Aorta (tissue), 5 donors: Measurements from ENCODE around the gene P4HB. TPM values are rescaled to one million over a fixed set of nuclear protein-coding genes. Genes with fewer than 3 reads are reported as not detected.

Source experiments
- ATAC-seq: fragments of 200-7000 bp; cut with Tn5 transposase; one replicate; pipeline ENCODE4 v1.9.1; 2022; ENCODE audit warnings: moderate library complexity; ENCODE audit not compliant: low FRiP score
- DNase-seq, 2 donors: peaks; one replicate each; pipeline ENCODE4 v3.0.0-alpha.2; 2020
- H3K27ac ChIP-seq, 2 donors: one replicate each; pipeline ENCODE4 v1.5.1; 2013; ENCODE audit warnings: low read length in 2 of 2, mild to moderate bottlenecking in 2 of 2, moderate library complexity in 2 of 2, control low read depth in 1 of 2, inconsistent platforms in 1 of 2, low read depth in 1 of 2
- H3K27me3 ChIP-seq, 2 donors: one replicate each; pipeline ENCODE4 v1.6.1; 2013; ENCODE audit warnings: control low read depth in 1 of 2, low read length in 1 of 2, mild to moderate bottlenecking in 1 of 2, moderate library complexity in 1 of 2; ENCODE audit not compliant: insufficient read depth in 2 of 2, control insufficient read depth in 1 of 2
- H3K36me3 ChIP-seq, 2 donors: one replicate each; pipeline ENCODE4 v1.6.1; 2013; ENCODE audit warnings: control low read depth in 1 of 2, low read length in 1 of 2, mild to moderate bottlenecking in 1 of 2; ENCODE audit not compliant: insufficient read depth in 2 of 2, control insufficient read depth in 1 of 2
- H3K4me1 ChIP-seq, 2 donors: one replicate each; pipeline ENCODE4 v1.6.1; 2013; ENCODE audit warnings: low read length in 2 of 2, control low read depth in 1 of 2, mild to moderate bottlenecking in 1 of 2, moderate library complexity in 1 of 2; ENCODE audit not compliant: insufficient read depth in 2 of 2, control insufficient read depth in 1 of 2
- H3K4me3 ChIP-seq, 2 donors: one replicate each; pipeline ENCODE4 v1.5.1; 2013; ENCODE audit warnings: low read length in 2 of 2, control low read depth in 1 of 2, mild to moderate bottlenecking in 1 of 2
- H3K9me3 ChIP-seq: one replicate; pipeline ENCODE4 v1.6.1; 2013; ENCODE audit warnings: mild to moderate bottlenecking, low read length; ENCODE audit not compliant: control insufficient read depth
- WGBS, 2 donors: extraction: QIAGEN DNeasy Blood & Tissue Kit; methylation state at CpG; one replicate each; pipeline ENCODE4 v1.1.7; 2013; 5-methylcytosine and 5-hydroxymethylcytosine counted together
- intact Hi-C, 2 donors: fragments of 100-400 bp; cut with DNase I; formaldehyde crosslinking; loops; one replicate each; pipeline versions ENCODE4 v1.14.2 to v1.15.0; 2022
- polyA plus RNA-seq, 2 donors: library from polyadenylated mRNA; stranded (reverse); fragments of 200-250 nt; gene quantifications; one replicate each; pipeline ENCODE4 v1.2.3, GENCODE V29; 2013
- total RNA-seq, 2 donors: library from RNA; stranded (reverse); fragmentation: NEBNext Ultra II Directional; extraction: Animal tissue kit (Norgen Biotek cat#: 25700); gene quantifications; one replicate each; pipeline ENCODE4 v1.2.1, GENCODE V29; 2021
- donor health status: healthy with polysubstance abuse.
- donor health status: Bipolar disorder and iron deficiency.
- donor health status: DM: no; HTN: no; CAD: no.
- donor health status: DM: no; HTN: no; CAD: no.
- donor health status: DM: yes; HTN: yes; CAD: no.

P4HB gene
- total and polyA plus RNA-seq, 4 donors: 275 to 537 (median 422) TPM

DNA sequence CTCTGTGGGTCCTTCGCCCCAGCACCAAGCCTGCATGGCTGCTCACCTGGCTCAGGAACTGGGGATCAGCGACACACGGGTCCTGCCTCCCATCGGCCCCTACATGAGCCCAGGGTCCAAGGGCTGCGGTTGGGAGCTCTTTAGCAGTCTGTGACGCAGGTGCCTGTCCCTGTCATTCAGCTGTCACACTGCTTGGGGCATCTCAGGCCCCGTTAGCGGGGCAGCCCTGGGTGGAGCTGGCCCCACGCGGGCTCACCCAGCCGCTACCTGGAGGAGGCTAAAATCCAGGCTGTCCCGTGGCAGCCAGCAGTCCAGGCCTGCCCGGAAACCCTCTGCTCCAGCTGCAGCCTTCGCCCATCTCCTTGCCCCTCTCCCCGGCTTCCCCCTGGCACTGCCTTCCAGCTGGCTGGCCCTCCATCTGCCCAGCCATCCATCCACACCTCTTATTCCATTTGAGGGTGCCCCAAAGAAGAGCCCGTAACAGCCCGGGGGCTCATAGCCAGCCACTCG lies 53.1 kb downstream of the P4HB start:
- DNase-seq (no peak), ATAC-seq (no peak)
- Histone ChIP-seq H3K4me1 (no peaks in the 10 kb centered on the region), H3K9me3 (no peaks in the 10 kb centered on the region), H3K36me3 (no peaks in the 10 kb centered on the region), H3K4me3 (no peak overlapping the region), H3K27me3 (no peaks in the 10 kb centered on the region), H3K27ac (no peak overlapping the region)
- intact Hi-C loops: no loop called here
- WGBS, 2 donors: 54 to 60% methylated on average over 18 of the region's 18 CpGs

GRCh38 chr17:81806461-81807209 lies 53.7 kb downstream of the P4HB start:
- no peak for ATAC-seq
- Histone ChIP-seq H3K36me3 (no peaks in the 10 kb centered on the region), H3K27me3 (no peaks in the 10 kb centered on the region), H3K4me3 (no peak overlapping the region), H3K27ac (no peak overlapping the region), H3K9me3 (no peaks in the 10 kb centered on the region), H3K4me1 (no peaks in the 10 kb centered on the region)
- intact Hi-C loops: no loop called here
- 19 to 22% methylated on average over 23 of the region's 23 CpGs for WGBS, 2 donors
- DNase-seq: no peak

DNA sequence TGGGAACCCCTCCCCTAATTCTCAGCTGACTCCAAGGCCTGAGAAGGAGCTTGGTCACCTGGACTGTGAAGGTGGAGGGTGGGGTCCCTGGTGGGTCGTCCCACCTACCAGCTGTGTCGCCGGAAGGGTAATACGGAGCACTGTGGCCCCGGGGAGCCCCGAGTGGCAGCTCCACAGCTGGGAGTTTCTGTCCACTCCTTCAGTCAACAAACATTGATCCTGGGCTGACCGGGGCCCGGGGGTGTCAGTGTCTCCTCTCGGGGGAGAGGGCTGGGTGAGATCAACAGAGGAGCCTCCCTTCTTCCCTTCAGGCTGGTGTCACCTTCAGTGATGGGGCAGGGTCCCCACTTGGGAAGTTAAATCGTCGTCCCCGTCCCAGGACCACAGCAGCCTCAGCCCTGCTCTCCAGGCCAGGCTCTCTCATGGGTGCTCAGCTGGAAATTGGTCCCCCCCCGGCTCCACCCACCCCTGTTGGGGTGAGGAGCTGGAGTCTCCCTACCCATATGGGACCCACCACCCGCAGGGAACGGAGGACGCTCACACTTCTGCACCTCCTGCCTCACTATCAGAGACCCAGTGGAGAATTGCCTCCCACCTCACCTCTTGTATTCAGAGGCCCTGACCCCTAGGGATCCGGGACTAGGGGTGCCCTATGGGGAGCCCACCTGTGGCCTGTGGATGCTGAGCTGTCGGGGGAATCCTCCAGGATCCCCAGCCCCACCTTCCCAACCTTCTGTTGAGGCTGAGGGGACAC lies 54.5 kb downstream of the P4HB start:
- intact Hi-C loops: no loop called here
- Histone ChIP-seq H3K27me3 (no peaks in the 10 kb centered on the region), H3K36me3 (no peaks in the 10 kb centered on the region), H3K27ac (no peak overlapping the region), H3K9me3 (no peaks in the 10 kb centered on the region), H3K4me3 (no peak overlapping the region), H3K4me1 (no peaks in the 10 kb centered on the region)
- ATAC-seq: no peak
- WGBS, 2 donors: 57 to 68% methylated on average over 18 of the region's 18 CpGs
- no peak for DNase-seq

GRCh38 chr17:81804559-81805399 lies 55.6 kb downstream of the P4HB start:
- WGBS, 2 donors: 3% methylated on average over 51 to 65 of the region's 65 CpGs

GRCh38 chr17:81803728-81804558 lies 56.4 kb downstream of the P4HB start, which contains the start of gene GCGR:
Gene GCGR, plus strand, starts transcription at chr17:81804150. Its CDS starts 4,869 bp downstream, at chr17:81809019.
- H3K4me3 ChIP-seq: no peak within 1 kb of the TSS
- H3K27ac ChIP-seq: no peak within 1 kb of the TSS
- H3K9me3 ChIP-seq: peaks cover 1% of the 10 kb centered on the region
- DNase-seq (no peak), ATAC-seq (no peak)
- H3K27me3 ChIP-seq: no peaks in the 10 kb centered on the region
- no peaks in the 10 kb centered on the region for H3K4me1 ChIP-seq
- H3K36me3 ChIP-seq: no peaks in the 10 kb centered on the region
- intact Hi-C loops: no loop called here
- 1 to 2% methylated on average over 76 to 110 of the region's 110 CpGs for WGBS, 2 donors

More at GRCh38 chr17:81804559-81805399, 55.6 kb downstream of the P4HB start:
- DNase-seq: no peak
- intact Hi-C loops: no loop called here
- no peaks in the 10 kb centered on the region for H3K27me3 ChIP-seq
- no peaks in the 10 kb centered on the region for H3K4me1 ChIP-seq
- no peaks in the 10 kb centered on the region for H3K36me3 ChIP-seq
- no peak for ATAC-seq
- no peak overlapping the region for H3K27ac ChIP-seq
- no peak overlapping the region for H3K4me3 ChIP-seq
- H3K9me3 ChIP-seq: peaks cover 1% of the 10 kb centered on the region

DNA sequence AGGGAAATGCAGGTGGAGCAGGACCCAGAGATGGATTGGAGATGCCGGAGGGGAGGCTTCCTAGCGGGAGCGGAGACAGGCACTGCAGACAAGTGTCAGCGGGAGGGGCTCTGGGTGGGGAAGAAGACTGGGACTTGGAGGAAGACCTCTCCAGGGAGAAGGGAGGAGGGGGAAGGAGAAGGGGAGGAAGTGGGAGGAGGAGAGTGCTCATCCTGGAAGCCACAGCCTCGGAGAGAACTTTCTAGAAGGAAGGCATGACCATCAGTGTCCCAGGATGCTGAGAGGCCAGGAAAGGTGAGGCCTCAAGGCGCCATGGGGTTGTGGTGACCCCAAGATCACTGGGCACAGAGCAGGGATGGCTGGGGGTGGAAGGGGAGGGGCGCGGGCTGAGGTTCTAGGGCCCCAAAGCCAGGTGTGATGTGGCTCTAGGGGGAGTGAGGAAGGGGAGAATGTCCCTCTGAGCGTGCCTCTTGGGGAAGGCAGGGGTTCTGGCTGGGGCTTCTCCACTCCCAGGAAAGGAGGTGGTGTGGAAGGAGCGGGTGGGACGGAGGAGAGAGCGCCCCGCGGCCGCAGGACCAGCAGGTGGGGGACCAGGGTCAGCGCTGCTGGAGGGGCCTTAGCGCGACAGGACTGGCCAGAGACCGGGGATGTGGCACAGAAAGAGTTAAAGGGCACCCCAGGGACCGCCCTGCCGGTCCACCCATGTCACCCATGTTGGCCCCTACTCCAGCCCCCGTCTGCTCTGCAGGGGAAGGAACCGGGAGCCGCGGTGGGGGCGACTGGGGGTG lies 57.3 kb downstream of the P4HB start:
- ATAC-seq: no peak
- peaks cover 1% of the 10 kb centered on the region for H3K9me3 ChIP-seq
- H3K27me3 ChIP-seq: no peaks in the 10 kb centered on the region
- 29 to 31% methylated on average over 25 to 26 of the region's 26 CpGs for WGBS, 2 donors
- H3K4me3 ChIP-seq: no peak overlapping the region
- no peak for DNase-seq
- intact Hi-C loops: no loop called here
- H3K27ac ChIP-seq: no peak overlapping the region
- no peaks in the 10 kb centered on the region for H3K36me3 ChIP-seq
- no peaks in the 10 kb centered on the region for H3K4me1 ChIP-seq

- H3K9me3 ChIP-seq: peaks cover 1% of the 10 kb centered on the region
- H3K4me1 ChIP-seq: no peaks in the 10 kb centered on the region
- H3K4me3 ChIP-seq: no peak overlapping the region
- WGBS, 2 donors: 76 to 79% methylated on average over 9 of the region's 9 CpGs
- H3K27ac ChIP-seq: no peak overlapping the region
- no peak for DNase-seq
- no peaks in the 10 kb centered on the region for H3K27me3 ChIP-seq
- intact Hi-C loops: no loop called here
- no peaks in the 10 kb centered on the region for H3K36me3 ChIP-seq
- no peak for ATAC-seq
Observed at GRCh38 chr17:81802048-81802758, 58.1 kb downstream of the P4HB start.
